DMS 273 treated with DMSO at 0.1 percent for 48 hours (cell line): ENCODE results near the gene SYNDIG1.

Source experiments
- DNase-seq: peaks from one replicate; lab custom pipeline; 2025; lab: John Stamatoyannopoulos, UW

Gene SYNDIG1

GRCh38 chr20:24694157-24694726 lies 224.8 kb downstream of the SYNDIG1 start:
- DNase-seq = no peak

GRCh38 chr20:24694727-24695528 lies 225.5 kb downstream of the SYNDIG1 start:
- no peak for DNase-seq

DNA sequence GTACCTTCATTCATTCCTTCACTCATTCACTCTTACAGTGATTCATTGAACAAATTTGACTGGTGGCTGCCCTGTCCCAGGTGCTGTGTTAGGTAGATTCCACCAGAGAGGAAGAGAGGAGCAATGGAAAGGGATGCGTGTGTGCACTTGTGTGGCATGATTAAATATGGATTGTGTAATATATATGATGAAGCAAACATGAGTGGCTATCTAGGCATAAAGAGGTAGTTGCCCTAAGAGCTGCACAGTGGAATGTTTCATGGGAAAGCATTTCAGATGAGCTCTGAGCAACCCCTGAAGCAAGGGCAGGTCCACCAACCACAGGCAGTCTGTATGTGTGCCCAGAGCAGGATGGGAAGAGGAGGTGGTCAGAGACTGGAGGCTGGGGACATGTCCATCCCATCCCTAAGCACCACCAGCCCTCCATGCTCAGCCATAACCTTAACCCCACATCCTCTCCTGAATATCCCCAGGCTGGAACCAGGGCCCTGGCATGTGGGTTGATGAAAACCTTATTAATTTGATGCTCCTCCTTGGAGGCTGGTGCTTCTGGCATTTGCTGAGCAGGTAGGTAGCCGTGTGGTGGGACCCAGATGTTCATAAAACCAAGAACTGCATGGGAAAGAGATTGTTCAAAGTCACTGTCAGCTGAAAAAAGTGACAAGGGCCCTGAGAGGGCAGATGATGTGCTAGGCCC lies 226.2 kb downstream of the SYNDIG1 start:
- DNase-seq = no peak

GRCh38 chr20:24696396-24696795 lies 227.0 kb downstream of the SYNDIG1 start:
- no peak for DNase-seq

- DNase-seq = no peak
These were observed 228.0 kb downstream of the SYNDIG1 start for GRCh38 chr20:24697411-24697810.

DNA sequence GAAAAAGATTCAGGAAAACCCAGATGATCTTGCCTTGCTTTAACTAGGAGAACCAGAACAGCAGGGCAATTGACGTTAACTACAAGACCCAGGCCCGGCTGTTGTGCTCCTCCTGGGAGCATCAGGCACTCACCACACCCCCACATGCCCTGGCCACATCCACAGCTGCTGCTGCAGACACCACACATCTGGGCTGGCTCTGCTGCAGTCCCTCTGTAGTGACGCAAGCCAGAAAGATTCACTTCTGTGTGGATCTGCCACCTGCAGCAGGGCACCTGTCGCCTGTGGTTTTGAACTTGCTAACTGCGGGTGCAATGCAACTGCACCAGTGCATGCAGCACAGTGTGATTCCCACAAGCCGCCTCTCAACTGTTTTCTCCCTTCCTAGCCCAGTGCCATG lies 228.8 kb downstream of the SYNDIG1 start:
- DNase-seq = no peak

GRCh38 chr20:24698706-24699206 lies 229.3 kb downstream of the SYNDIG1 start:
- DNase-seq = no peak

DNA sequence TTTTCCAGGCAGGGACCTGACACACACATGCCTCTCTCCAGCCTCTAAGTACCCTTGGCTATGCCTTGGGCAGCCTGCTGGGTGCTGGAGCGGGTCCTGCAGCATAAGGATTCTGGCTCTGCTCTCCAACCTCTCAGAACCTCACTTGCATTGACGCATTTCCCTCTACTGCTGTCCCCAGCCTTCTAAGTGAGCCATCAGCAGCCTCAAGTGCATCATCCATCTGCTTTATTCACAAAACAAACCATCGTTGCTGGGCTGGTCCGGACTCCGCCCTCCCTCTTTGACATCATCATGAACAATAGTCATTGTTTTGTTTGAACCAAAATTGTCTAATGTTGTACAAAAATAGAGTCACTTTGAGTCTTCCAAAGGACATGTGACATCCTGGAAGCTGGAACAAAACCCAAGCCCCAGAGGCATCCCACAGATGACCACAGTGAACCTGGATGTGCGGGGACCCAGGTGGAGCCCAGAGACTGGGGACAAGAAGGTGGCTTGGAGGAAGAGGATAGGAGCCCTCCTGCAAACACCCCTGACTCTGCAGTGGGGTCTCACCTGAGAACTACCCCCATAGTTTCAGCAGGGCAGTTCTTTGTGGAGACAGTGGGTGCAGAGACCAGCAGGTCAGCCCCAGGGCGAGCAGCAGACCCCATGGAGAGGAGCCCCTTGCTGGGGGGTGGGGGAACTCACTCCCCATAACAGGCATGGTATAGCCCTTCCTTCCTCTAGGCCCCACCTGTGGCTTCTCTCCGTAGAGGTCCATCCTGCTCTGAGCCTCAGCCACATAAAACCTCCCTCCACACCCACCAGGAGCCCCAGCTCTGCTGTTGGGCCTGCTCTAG lies 230.1 kb downstream of the SYNDIG1 start:
- no peak for DNase-seq

DNA sequence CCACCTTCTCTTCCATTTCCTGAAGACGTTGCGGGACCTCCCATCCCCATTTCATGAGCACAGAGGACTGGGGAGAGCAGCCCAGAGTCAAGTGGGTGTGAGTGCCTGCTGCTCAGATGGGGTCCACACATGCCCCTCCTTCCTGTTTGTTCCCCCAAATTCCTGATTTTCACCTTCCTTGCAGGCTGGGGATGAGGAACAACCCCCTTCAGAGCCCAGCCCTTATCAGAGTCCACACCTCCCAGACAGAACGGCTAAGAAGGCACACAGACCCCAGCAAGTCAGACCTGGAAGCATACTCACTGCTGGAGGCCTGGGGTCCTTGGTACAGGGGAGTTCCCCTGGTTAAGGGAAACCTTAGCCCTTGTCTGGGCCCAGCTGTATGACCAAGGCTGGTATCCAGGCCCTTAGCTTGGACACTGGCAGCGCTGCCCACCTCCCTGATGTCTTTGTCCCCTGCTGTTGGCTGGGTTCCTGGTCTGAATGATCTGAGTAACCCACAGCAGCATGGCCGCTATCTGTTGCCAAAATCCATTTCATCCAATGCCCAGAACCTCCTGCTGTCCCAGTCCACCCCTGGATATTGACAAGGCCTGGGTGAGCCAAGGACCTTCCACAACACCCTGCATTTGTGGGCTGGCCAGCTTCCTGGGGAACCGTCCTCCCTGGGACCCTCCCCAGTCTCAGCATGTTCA lies 230.9 kb downstream of the SYNDIG1 start:
- no peak for DNase-seq

DNA sequence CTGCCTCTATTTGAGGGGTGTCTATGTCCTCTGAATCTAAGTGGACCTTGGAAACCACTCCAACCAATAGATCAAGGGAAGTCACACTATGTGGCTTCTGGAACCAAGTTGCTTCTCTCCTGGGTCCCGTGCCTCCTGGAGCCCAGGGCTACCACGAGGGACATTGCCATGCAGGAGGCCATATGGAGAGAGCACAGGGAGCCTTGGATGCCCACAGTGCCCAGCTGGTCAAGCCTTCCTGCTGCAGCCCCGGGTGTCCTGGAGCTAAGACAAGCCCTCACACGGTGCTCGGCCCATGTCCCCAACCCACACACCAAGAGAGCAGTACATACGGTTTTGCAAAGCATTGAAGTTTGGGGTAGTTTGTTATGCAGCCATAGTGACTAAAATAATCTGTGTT lies 231.6 kb downstream of the SYNDIG1 start:
- no peak for DNase-seq

DNA sequence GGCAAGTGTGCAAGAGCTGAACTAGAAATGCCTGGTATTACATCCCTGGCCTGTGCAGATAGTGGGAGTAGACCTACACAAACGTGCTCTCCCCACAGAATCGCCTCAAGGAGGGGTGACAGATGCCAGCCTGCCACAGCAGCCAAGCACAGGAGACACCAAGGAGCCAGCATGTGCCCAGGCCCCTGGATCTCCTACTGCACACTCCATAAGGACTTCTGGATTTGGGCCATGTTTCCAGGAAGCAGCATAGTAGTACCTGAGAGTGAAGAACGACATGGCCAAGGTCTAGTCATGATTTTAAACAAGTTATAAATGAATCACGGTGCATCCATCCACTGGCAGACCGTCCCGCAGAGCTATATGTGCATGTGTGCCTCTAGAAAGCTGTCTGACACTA lies 232.2 kb downstream of the SYNDIG1 start:
- no peak for DNase-seq

- DNase-seq = no peak
These were observed 233.3 kb downstream of the SYNDIG1 start for GRCh38 chr20:24702501-24703283.

GRCh38 chr20:24703284-24703610 lies 233.8 kb downstream of the SYNDIG1 start:
- no peak for DNase-seq

DNA sequence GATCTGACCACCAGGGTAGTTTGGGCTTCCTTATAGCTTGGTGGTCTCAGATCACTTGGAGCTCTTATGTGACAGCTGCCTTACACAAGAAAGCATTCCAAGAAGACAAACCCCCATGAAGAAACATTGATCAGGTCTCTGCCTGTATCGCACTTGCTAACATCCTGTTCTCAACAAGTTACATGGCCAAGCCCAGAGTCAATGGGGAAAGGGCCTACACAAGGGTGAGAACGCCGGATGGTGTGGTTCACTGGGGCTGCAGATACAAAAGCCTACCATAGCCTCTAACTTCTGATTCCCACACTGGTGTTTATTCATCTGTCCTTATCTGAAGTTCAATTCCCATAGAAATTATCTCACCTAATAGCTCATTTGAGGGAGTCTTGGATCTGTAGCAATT lies 235.5 kb downstream of the SYNDIG1 start:
- no peak for DNase-seq

GRCh38 chr20:24705486-24705885 lies 236.1 kb downstream of the SYNDIG1 start:
- DNase-seq = no peak

GRCh38 chr20:24708411-24709295 lies 239.2 kb downstream of the SYNDIG1 start:
- no peak for DNase-seq
